NT2/D1 (cell line): ENCODE results near the gene KIF6.

Source experiments
- DNase-seq: peaks from one replicate; pipeline ENCODE4 v3.0.0-alpha.2; 2011; ENCODE audit warnings: low read depth, low spot score
- H3K27me3 ChIP-seq: 2 replicates; pipeline ENCODE4 v1.6.0; 2011; ENCODE audit warnings: mild to moderate bottlenecking; ENCODE audit not compliant: insufficient read length, insufficient read depth
- H3K36me3 ChIP-seq: 2 replicates; pipeline ENCODE4 v1.6.1; 2011; ENCODE audit warnings: mild to moderate bottlenecking, low read length, mixed read lengths; ENCODE audit not compliant: insufficient read depth, insufficient read length
- H3K4me1 ChIP-seq: 2 replicates; pipeline ENCODE4 v1.5.1; 2011; ENCODE audit not compliant: insufficient read depth, insufficient read length
- H3K4me3 ChIP-seq: 2 replicates; pipeline ENCODE4 v1.5.1; 2011; ENCODE audit warnings: low read depth; ENCODE audit not compliant: insufficient read length
- H3K9ac ChIP-seq: 2 replicates; pipeline ENCODE4 v1.6.0; 2011; ENCODE audit warnings: low read depth; ENCODE audit not compliant: insufficient read length
- H3K9me3 ChIP-seq: 2 replicates; pipeline ENCODE4 v1.5.1; 2011; ENCODE audit warnings: mild to moderate bottlenecking, low read length; ENCODE audit not compliant: insufficient read depth
- SUZ12 ChIP-seq: IDR thresholded peaks from 2 replicates; pipeline ENCODE4 v1.6.1; 2011; ENCODE audit not compliant: insufficient read length, insufficient read depth; ENCODE audit errors: extremely low read depth
- YY1 ChIP-seq: IDR thresholded peaks from 2 replicates; pipeline ENCODE4 v1.6.1; 2011; ENCODE audit not compliant: insufficient read length, insufficient read depth
- ZNF274 ChIP-seq: IDR thresholded peaks from 2 replicates; pipeline ENCODE4 v1.6.1; 2011; ENCODE audit warnings: mild to moderate bottlenecking, low read depth, low read length

Gene KIF6

DNA sequence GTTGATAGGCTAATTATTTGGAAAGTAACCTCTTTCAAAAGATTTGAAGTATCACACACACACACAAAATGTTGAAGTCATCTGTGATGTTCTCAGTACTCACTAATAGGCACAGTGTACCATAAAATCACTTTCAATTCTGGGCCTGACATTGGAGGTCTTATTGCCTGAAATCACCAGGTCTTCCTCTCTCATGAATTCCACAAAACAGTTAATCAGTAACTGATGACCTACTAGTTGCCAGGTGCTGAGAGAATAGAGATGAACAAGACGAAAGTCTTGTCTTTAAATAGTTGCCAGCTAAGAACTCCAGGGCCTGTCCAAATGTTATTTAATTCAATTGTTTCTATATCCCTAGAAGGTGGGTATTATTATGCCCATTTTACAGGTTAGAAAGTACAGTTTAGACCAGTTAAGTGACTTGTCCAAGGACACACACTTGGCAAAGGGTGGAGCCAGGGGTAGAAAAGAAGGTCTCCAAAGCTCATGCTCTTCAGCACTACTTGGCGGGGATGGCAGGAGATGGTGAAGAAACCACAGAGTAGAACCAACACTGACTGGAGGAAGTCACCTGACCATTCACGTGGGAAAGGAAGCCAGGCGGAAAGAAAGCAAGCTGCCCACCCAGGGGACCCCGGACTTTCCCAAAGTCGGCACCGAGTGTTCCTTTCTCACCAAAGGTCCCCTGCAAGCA lies 116.4 kb downstream of the KIF6 start:
- no peak for DNase-seq
- Histone ChIP-seq H3K9me3 (no peaks in the 10 kb centered on the region), H3K27me3 (no peaks in the 10 kb centered on the region), H3K4me3 (no peak overlapping the region), H3K4me1 (no peaks in the 10 kb centered on the region), H3K36me3 (no peaks in the 10 kb centered on the region), H3K9ac (no peak overlapping the region)
- no peak for TF ChIP-seq ZNF274
- TF ChIP-seq SUZ12, result no peak
- TF ChIP-seq YY1, result no peak

- no peak for DNase-seq
Observed at GRCh38 chr6:39602601-39603519, 122.3 kb downstream of the KIF6 start.

DNA sequence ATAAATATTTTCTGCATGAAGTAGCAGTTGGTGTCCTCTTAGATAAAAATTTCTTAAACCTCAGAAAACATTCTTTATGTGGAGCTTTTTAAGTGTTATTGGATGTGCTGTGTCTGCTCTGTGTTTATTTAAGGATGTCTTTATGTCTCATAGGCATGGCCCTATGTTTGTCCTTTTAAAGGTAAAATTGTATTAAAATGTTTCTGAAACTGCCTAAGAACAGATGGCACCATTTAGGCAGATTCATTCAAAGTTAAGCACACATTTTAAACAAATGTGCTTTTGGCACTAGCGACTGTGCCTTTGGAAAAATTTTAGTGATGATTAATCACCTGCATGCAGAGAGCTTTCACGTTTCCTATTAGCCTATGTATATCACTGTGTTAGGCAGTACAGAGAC lies 125.2 kb downstream of the KIF6 start:
- TF ChIP-seq SUZ12, result no peak
- no peak for TF ChIP-seq YY1
- no peak for TF ChIP-seq ZNF274
- Histone ChIP-seq H3K9me3 (no peaks in the 10 kb centered on the region; the same call in 1 of the 2 replicates), H3K36me3 (no peaks in the 10 kb centered on the region), H3K4me1 (no peaks in the 10 kb centered on the region), H3K9ac (no peak overlapping the region), H3K27me3 (no peaks in the 10 kb centered on the region), H3K4me3 (no peak overlapping the region)
- no peak for DNase-seq

More at GRCh38 chr6:39602601-39603519, 122.3 kb downstream of the KIF6 start:
- TF ChIP-seq SUZ12 (no peak), ZNF274 (no peak), YY1 (no peak)
- H3K9me3 ChIP-seq, result no peaks in the 10 kb centered on the region; the same call in 1 of the 2 replicates
- H3K9ac ChIP-seq, result no peak overlapping the region
- H3K27me3 ChIP-seq, result no peaks in the 10 kb centered on the region
- no peaks in the 10 kb centered on the region for H3K36me3 ChIP-seq
- H3K4me1 ChIP-seq, result no peaks in the 10 kb centered on the region
- H3K4me3 ChIP-seq, result no peak overlapping the region

DNA sequence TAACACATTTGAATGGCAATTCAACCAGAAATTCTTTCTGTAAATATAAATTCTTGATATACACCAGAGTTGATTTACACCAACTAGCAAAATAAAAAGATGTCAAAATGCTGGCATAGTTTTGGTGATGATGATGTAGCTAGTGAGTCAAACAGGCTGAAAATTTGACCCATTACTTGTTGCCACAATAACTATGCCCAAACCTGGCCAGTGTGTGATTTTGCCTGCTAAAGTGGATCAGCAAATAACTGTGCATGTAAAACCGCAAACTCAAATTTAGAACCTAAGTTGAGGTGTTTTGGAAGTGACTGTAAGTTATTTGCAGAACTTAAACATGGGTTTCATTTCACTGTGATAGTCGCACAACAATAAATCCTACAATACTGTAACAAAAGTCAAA lies 125.9 kb downstream of the KIF6 start:
- DNase-seq, result no peak
- Histone ChIP-seq H3K9ac (no peak overlapping the region), H3K4me3 (no peak overlapping the region), H3K27me3 (no peaks in the 10 kb centered on the region), H3K9me3 (no peaks in the 10 kb centered on the region; the same call in 1 of the 2 replicates), H3K4me1 (no peaks in the 10 kb centered on the region), H3K36me3 (no peaks in the 10 kb centered on the region)
- TF ChIP-seq YY1 (no peak), ZNF274 (no peak), SUZ12 (no peak)

DNA sequence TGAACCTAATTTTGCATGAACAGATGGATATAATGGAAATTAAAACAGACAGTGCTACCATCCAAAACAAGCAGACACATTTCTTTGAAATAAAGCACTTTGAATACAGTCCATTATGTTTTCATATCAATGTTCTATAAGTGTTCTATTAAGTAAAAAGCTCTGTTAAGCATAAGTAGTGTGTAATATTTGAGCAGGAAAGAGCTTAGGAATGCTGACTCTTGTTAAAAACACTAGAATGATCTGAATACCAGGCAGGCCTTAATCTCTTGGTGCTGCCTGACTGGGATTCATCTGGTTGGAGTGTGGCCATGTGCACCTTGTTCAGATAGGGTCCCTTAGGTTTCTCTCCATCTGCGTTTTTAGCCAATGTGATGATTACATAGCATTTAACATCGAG lies 130.9 kb downstream of the KIF6 start:
- no peak overlapping the region for H3K4me3 ChIP-seq
- H3K36me3 ChIP-seq, result no peaks in the 10 kb centered on the region
- no peaks in the 10 kb centered on the region for H3K27me3 ChIP-seq
- H3K9me3 ChIP-seq, result no peaks in the 10 kb centered on the region
- no peak for DNase-seq
- no peaks in the 10 kb centered on the region for H3K4me1 ChIP-seq
- TF ChIP-seq SUZ12 (no peak), ZNF274 (no peak), YY1 (no peak)
- no peak overlapping the region for H3K9ac ChIP-seq

GRCh38 chr6:39593646-39594045 lies 131.6 kb downstream of the KIF6 start:
- H3K9ac ChIP-seq, result no peak overlapping the region
- no peaks in the 10 kb centered on the region for H3K36me3 ChIP-seq
- H3K4me1 ChIP-seq, result no peaks in the 10 kb centered on the region
- H3K4me3 ChIP-seq, result no peak overlapping the region
- no peak for DNase-seq
- H3K9me3 ChIP-seq, result no peaks in the 10 kb centered on the region
- no peak for TF ChIP-seq SUZ12
- no peak for TF ChIP-seq ZNF274
- TF ChIP-seq YY1, result no peak
- H3K27me3 ChIP-seq, result no peaks in the 10 kb centered on the region

DNA sequence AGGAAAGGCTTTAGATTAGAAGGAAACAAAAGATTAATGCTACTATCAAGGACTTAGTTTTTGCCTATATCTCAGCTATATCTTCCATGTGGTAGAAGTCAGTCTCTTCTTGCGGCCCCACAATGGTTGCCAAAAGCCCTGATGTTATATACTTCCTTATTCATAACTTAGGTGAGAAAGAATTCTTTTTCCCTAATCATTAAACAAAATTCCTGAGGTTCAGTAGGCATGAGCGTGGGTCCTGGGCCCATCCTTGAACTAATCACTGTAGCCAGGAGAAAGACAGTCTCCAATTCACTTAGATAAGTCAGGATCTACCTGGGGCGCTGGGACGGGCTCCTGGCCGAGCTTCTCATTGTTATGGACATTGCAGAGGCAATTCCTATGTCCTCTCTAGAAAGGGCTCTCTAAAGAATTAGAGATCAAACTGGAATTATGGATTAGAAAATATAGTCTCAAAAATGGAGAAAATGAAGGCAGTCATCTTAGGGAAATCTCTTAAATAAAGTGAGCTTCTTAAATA lies 134.3 kb downstream of the KIF6 start:
- no peaks in the 10 kb centered on the region for H3K4me1 ChIP-seq
- no peak for DNase-seq
- TF ChIP-seq YY1 (no peak), ZNF274 (no peak), SUZ12 (no peak)
- no peaks in the 10 kb centered on the region for H3K9me3 ChIP-seq
- no peak overlapping the region for H3K4me3 ChIP-seq
- H3K36me3 ChIP-seq, result no peaks in the 10 kb centered on the region
- no peaks in the 10 kb centered on the region for H3K27me3 ChIP-seq
- H3K9ac ChIP-seq, result no peak overlapping the region
